ENCODE measurements around the gene PPP1R14B.

PPP1R14B gene

GRCh38 chr11:64287676-64288352 is 41.1 kb upstream of the PPP1R14B start:
- Histone ChIP-seq H3K4me3 (replicated peaks; ENCODE audit: insufficient read depth, low read length) (no peak overlapping the region), H3K27me3 (ENCODE audit: insufficient read depth, poor library complexity, severe bottlenecking) (peaks cover 20% of the 10 kb centered on the region), H3K27ac (replicated peaks) (no peak overlapping the region)
- no peak for TF ChIP-seq REST (IDR thresholded peaks at IDR 0.05; ENCODE audit: insufficient replicate concordance, low read depth)
- TF ChIP-seq, protein P1, sequence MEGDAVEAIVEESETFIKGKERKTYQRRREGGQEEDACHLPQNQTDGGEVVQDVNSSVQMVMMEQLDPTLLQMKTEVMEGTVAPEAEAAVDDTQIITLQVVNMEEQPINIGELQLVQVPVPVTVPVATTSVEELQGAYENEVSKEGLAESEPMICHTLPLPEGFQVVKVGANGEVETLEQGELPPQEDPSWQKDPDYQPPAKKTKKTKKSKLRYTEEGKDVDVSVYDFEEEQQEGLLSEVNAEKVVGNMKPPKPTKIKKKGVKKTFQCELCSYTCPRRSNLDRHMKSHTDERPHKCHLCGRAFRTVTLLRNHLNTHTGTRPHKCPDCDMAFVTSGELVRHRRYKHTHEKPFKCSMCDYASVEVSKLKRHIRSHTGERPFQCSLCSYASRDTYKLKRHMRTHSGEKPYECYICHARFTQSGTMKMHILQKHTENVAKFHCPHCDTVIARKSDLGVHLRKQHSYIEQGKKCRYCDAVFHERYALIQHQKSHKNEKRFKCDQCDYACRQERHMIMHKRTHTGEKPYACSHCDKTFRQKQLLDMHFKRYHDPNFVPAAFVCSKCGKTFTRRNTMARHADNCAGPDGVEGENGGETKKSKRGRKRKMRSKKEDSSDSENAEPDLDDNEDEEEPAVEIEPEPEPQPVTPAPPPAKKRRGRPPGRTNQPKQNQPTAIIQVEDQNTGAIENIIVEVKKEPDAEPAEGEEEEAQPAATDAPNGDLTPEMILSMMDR (IDR thresholded peaks at IDR 0.05; ENCODE audit: insufficient read depth, low read length) = no peak
- no peak for TF ChIP-seq GABPA (IDR thresholded peaks at IDR 0.05; ENCODE audit: low read depth)
- no peak for DNase-seq (ENCODE audit: low read depth in 1 of 2, low spot score in 1 of 2)

- Histone ChIP-seq H3K27ac (replicated peaks) (no peak overlapping the region), H3K4me3 (replicated peaks; ENCODE audit: insufficient read depth, low read length) (no peak overlapping the region), H3K27me3 (ENCODE audit: insufficient read depth, poor library complexity, severe bottlenecking) (peaks cover 12% of the 10 kb centered on the region)
- no peak for DNase-seq (ENCODE audit: low read depth in 1 of 2, low spot score in 1 of 2)
- TF ChIP-seq, protein P1 (IDR thresholded peaks at IDR 0.05; ENCODE audit: insufficient read depth, low read length) = no peak
- TF ChIP-seq POLR2AphosphoS5 (IDR thresholded peaks at IDR 0.05; ENCODE audit: low read depth) (no peak), GABPA (IDR thresholded peaks at IDR 0.05; ENCODE audit: low read depth) (no peak), REST (IDR thresholded peaks at IDR 0.05; ENCODE audit: insufficient replicate concordance, low read depth) (no peak), SPI1 (IDR thresholded peaks at IDR 0.05; ENCODE audit: borderline replicate concordance, low read depth) (no peak)
These were observed 40.0 kb upstream of the PPP1R14B start for GRCh38 chr11:64286801-64287159.

DNA sequence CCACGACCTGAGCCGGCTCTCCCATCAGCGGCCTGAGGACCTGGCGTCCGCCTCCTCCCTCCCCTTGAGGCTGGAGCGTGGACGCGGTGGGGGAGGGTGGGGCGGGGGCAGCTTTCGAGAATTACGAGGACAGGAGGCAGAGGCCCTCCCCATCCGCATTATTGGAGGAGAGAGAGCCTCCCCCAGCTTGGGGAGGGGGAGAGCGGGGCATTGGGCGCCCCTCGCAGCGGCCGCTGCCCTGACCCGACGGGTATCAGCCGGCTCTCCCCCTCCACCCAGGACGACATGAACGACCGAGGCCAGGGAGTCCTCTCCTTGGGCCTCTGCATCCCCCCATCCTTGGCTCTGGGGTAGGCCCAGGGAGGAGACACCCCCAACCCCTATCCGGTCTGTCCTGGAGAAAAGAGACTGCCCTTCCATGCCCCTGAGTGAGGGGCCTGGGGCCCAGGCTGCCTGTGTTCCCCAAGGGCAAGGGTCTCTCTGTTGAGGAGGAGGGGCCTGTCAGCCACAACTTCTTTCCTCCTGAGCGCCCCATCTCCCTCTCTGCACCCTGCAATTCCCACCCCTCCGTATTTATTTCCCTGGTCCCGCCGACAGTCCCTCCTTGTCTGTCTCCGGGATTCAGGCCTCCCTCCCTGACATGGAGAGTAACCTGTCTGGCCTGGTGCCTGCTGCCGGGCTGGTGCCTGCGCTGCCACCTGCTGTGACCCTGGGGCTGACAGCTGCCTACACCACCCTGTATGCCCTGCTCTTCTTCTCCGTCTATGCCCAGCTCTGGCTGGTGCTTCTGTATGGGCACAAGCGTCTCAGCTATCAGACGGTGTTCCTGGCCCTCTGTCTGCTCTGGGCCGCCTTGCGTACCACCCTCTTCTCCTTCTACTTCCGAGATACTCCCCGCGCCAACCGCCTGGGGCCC is 39.4 kb upstream of the PPP1R14B start:
- H3K4me3 ChIP-seq (replicated peaks; ENCODE audit: insufficient read depth, low read length) = peak overlapping the region; percentile 79
- peaks cover 10% of the 10 kb centered on the region for H3K27me3 ChIP-seq (ENCODE audit: insufficient read depth, poor library complexity, severe bottlenecking)
- H3K27ac ChIP-seq (replicated peaks) = no peak overlapping the region
- DNase-seq (ENCODE audit: low read depth in 1 of 2, low spot score in 1 of 2) = peak in 1 of 2 experiments; percentile 62
- TF ChIP-seq POLR2AphosphoS5 (IDR thresholded peaks at IDR 0.05; ENCODE audit: low read depth) (0 out of 2 replicates have a peak, but pooled peaks have one; percentile 8), REST (IDR thresholded peaks at IDR 0.05; ENCODE audit: insufficient replicate concordance, low read depth) (no peak), SPI1 (IDR thresholded peaks at IDR 0.05; ENCODE audit: borderline replicate concordance, low read depth) (no peak), GABPA (IDR thresholded peaks at IDR 0.05; ENCODE audit: low read depth) (no peak)
- TF ChIP-seq, protein P1 (IDR thresholded peaks at IDR 0.05; ENCODE audit: insufficient read depth, low read length) = peak; percentile 25
